ENCODE results near the gene EDN2.

The EDN2 gene

GRCh38 chr1:41516168-41517061 lies 31.9 kb upstream of the EDN2 start:
- DNase-seq = peak; percentile 77

- DNase-seq = no peak
Measured at GRCh38 chr1:41515778-41516167, 31.3 kb upstream of the EDN2 start.

GRCh38 chr1:41515131-41515678 lies 30.7 kb upstream of the EDN2 start:
- DNase-seq = no peak

GRCh38 chr1:41514381-41514780 lies 29.9 kb upstream of the EDN2 start:
- no peak for DNase-seq

GRCh38 chr1:41513383-41513735 lies 28.9 kb upstream of the EDN2 start:
- DNase-seq = peak; percentile 52

- DNase-seq = no peak
Measured at GRCh38 chr1:41512701-41513382, 28.4 kb upstream of the EDN2 start.

- no peak for DNase-seq
Measured at GRCh38 chr1:41511239-41511540, 26.7 kb upstream of the EDN2 start.

- no peak for DNase-seq
Measured at GRCh38 chr1:41510531-41511238, 26.2 kb upstream of the EDN2 start.

- no peak for DNase-seq
Measured at GRCh38 chr1:41509270-41509671, 24.8 kb upstream of the EDN2 start.

GRCh38 chr1:41508290-41508689 lies 23.8 kb upstream of the EDN2 start:
- DNase-seq = no peak

GRCh38 chr1:41507836-41508235 lies 23.4 kb upstream of the EDN2 start:
- DNase-seq = no peak

- no peak for DNase-seq
Measured at GRCh38 chr1:41507110-41507720, 22.7 kb upstream of the EDN2 start.

GRCh38 chr1:41504114-41505035 lies 19.9 kb upstream of the EDN2 start:
- DNase-seq = no peak

- no peak for DNase-seq
Measured at GRCh38 chr1:41503538-41504113, 19.1 kb upstream of the EDN2 start.

- no peak for DNase-seq
Measured at GRCh38 chr1:41502912-41503311, 18.4 kb upstream of the EDN2 start.

- DNase-seq = no peak
Measured at GRCh38 chr1:41501581-41501980, 17.1 kb upstream of the EDN2 start.

- DNase-seq = no peak
Measured at GRCh38 chr1:41500781-41501518, 16.5 kb upstream of the EDN2 start.

GRCh38 chr1:41500378-41500777 lies 15.9 kb upstream of the EDN2 start:
- DNase-seq = no peak

- no peak for DNase-seq
Measured at GRCh38 chr1:41499591-41499990, 15.1 kb upstream of the EDN2 start.

GRCh38 chr1:41498804-41499203 lies 14.3 kb upstream of the EDN2 start:
- no peak for DNase-seq

- no peak for DNase-seq
Measured at GRCh38 chr1:41498391-41498790, 13.9 kb upstream of the EDN2 start.

All from stimulated activated CD4-positive, alpha-beta T cell treated with anti-CD3 and anti-CD28 coated beads, Interleukin-15, amount 100 ng/mL, for 24 hours (primary cell).